Measurements from ENCODE around the gene HAGHL. TPM values are rescaled to one million over a fixed set of nuclear protein-coding genes. Genes with fewer than 3 reads are reported as not detected.

Gene HAGHL
- total RNA-seq, 1 experiment from 2014 or later = 74.8 TPM

GRCh38 chr16:711548-712320 is 15.2 kb upstream of the HAGHL start:
- Histone ChIP-seq H2AFZ (ENCODE audit: low read depth, low read length, poor library complexity, severe bottlenecking) (peak overlapping the region; percentile 61), H3K27me3 (ENCODE audit: insufficient read depth, low read length) (no peaks in the 10 kb centered on the region), H3K9me2 (ENCODE audit: insufficient read depth) (no peaks in the 10 kb centered on the region), H3K36me3 (ENCODE audit: control insufficient read depth in 1 of 2, insufficient read depth in 2 of 2, low read length in 2 of 2) (no peaks in the 10 kb centered on the region), H3K4me3 (replicated peaks in 1 of 2; ENCODE audit: low read depth in 1 of 2, low read length in 2 of 2) (no peak overlapping the region), H3K9ac (ENCODE audit: low read length) (peak overlapping the region; percentile 35), H3K4me2 (ENCODE audit: low read length) (peak overlapping the region; percentile 59), H3K9me3 (ENCODE audit: control insufficient read depth in 1 of 2, insufficient read depth in 1 of 2, low read depth in 1 of 2, low read length in 2 of 2) (no peaks in the 10 kb centered on the region), H3K79me2 (ENCODE audit: insufficient read depth, low read length) (peaks cover 10% of the 10 kb centered on the region), H3K4me1 (ENCODE audit: control insufficient read depth in 1 of 2, insufficient read depth in 2 of 2, low read length in 2 of 2) (peaks cover 21 to 57% of the 10 kb centered on the region in 2 experiments), H4K20me1 (ENCODE audit: insufficient read depth) (peaks cover 3% of the 10 kb centered on the region; the same call in 1 of the 2 replicates), H3K27ac (ENCODE audit: low read depth, low read length) (peak overlapping the region; percentile 55; the same call in 1 of the 2 replicates)
- peak; percentile 57 for ATAC-seq
- RAD21 ChIA-PET (ENCODE audit: low non-redundant PET in 1 of 2, low total read pairs in 2 of 2, uncharacterized antibody in 2 of 2, unreplicated experiment in 2 of 2) = interaction anchor here in 1 of 2 experiments (1.0 to 1.1 kb wide), 2 partner anchors 77 to 93 kb away, joined by 3 read pairs; partner anchors contain the start of genes CHTF18 and RPUSD1
- TF ChIP-seq CTCF (IDR thresholded peaks at IDR 0.05 in 2 of 3, conservative IDR thresholded peaks at IDR 0.05 in 1 of 3; ENCODE audit: borderline replicate concordance in 1 of 3, insufficient read depth in 1 of 3, low read depth in 2 of 3, low read length in 2 of 3) = peak in 2 of 3 experiments; percentile 82 to 96; a peak in 4 of 6 replicates
- no peak for TF ChIP-seq EZH2 (IDR thresholded peaks at IDR 0.05)
- POLR2A ChIA-PET = interaction anchor here (0.7 to 2.1 kb wide), 4 partner anchors 16 to 77 kb away, joined by 3 to 9 read pairs (median 4); partner anchors contain the start of genes CHTF18 and RPUSD1
- intact Hi-C loops (cut with micrococcal nuclease) = loop anchor here (1.0 to 5.0 kb wide), 3 partner anchors 74 to 346 kb away; no protein-coding TSS in a partner anchor
- no TSS peak for BruUV-seq (replicated peaks)
- CTCF ChIA-PET = interaction anchor here (0.7 to 2.7 kb wide), 14 partner anchors 9 to 391 kb away, joined by 3 to 19 read pairs (median 8); partner anchors contain the start of genes ANTKMT, CCDC78, CHTF18 and HAGHL
- DNase-seq (ENCODE audit: low read depth, low spot score) = no peak
